AG10803 (cell line): ENCODE measurements around the gene AP3S2.

ENCODE experiments used
- DNase-seq: peaks from one replicate; pipeline ENCODE4 v3.0.0; 2010; ENCODE audit warnings: low read depth
- H3K4me3 ChIP-seq: 2 replicates; pipeline ENCODE4 v1.5.1; 2011; ENCODE audit warnings: mild to moderate bottlenecking, low read length, control low read depth
- TF ChIP-seq, protein P1 (sequence below): conservative IDR thresholded peaks from 2 replicates; pipeline ENCODE4 v1.5.1; 2011; ENCODE audit warnings: mild to moderate bottlenecking, low read length, control low read depth, inconsistent platforms

AP3S2 gene

DNA sequence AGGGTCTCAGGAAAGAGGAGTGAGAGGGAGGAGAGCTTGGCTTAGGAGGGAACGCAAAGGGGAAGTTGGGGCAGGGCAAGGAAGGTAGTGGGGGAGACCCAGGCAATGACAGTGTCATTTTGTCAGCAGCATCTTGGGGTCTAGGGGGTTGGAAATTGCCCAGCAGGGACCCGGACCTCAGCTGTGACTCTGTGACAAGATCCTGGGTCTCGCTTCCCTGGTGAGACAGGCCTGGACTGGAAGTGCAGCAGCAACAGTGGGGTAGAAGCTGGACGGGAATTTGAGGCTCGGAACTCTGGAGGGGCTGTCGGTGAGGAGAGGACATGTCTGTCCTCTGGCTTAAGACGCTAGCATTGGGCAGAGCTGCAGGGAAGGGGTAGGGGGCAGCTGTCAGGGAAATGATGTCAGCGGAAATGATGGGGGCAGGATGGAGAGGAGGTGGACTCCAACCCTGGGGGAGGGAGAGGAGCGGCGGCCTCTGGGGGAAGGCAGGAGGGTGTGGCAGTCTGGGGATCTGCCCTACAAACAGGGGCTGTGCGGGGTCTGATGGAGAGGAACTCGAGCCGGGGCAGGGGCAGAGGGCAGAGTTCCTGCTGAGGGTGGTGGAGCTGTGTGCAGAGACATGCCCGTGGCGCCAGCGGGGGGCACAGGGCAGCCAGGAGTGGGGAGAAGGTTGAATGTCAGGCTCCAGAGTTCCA is 91.4 kb downstream of the AP3S2 start:
- H3K4me3 ChIP-seq, result no peak overlapping the region
- TF ChIP-seq, protein P1, sequence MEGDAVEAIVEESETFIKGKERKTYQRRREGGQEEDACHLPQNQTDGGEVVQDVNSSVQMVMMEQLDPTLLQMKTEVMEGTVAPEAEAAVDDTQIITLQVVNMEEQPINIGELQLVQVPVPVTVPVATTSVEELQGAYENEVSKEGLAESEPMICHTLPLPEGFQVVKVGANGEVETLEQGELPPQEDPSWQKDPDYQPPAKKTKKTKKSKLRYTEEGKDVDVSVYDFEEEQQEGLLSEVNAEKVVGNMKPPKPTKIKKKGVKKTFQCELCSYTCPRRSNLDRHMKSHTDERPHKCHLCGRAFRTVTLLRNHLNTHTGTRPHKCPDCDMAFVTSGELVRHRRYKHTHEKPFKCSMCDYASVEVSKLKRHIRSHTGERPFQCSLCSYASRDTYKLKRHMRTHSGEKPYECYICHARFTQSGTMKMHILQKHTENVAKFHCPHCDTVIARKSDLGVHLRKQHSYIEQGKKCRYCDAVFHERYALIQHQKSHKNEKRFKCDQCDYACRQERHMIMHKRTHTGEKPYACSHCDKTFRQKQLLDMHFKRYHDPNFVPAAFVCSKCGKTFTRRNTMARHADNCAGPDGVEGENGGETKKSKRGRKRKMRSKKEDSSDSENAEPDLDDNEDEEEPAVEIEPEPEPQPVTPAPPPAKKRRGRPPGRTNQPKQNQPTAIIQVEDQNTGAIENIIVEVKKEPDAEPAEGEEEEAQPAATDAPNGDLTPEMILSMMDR, result no peak
- no peak for DNase-seq

DNA sequence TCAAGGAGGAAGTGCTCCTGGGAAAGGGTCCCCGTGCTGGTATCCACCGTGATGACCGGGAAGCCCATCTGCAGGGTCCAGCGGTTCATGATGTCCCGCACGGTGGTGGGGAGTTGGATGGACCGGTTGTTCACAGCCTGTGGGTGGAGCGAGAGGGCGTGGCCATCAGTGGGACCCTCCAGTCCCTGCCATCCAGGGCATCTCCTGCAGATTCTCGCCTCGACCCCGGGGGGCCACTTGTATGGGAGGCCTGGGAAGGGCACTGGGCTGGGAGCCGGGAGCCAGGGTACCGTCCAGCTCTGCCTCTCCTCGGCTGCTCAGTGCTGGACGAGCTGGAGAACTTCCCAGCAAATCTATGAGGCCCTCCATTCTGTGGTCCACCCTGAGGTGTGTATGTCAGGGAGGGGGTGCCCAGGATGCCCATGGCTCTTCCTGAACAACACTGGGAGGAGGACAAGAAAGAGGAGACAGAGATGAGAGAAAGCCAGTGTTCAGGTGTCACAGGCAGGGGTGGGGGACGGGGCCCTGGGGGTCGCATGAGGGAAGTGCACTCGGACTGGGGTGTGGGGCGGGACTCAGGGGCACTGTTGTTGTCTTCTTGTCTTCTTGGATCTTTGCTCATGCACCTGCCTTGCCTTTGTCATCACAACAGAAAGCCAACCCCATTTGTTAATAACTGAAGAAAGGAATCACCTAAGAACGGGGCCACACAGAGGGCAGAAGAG is 92.2 kb downstream of the AP3S2 start:
- DNase-seq, result no peak
- TF ChIP-seq, protein P1, result no peak
- no peak overlapping the region for H3K4me3 ChIP-seq

DNA sequence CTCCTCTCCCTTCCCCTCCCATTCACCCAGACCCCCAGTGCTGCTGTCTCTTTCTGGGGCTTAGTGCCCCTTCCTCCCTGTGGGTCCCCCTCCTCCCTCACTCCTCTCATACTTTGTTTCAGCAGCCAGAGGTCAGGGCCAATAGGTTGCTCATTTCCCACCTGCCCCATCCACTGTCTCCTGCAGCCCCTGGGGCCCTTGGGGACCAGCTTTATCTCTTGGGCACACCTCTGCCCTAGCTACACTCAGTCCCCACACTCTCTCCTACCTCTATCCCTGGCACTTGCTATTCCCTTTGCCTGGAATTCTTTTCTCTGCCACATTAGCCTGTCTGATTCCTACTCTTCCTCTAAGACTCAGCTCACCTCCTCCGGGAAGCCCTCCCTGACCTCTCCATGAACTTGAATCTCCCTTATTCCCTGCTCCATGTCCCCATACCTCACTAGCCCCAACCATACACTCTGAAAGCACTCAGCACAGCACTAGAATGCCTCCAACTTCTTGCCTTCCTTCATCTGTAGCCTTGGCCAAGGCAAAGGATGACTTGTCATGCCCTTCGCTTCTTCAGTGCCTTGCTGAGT is 93.8 kb downstream of the AP3S2 start:
- TF ChIP-seq, protein P1, result no peak
- no peak overlapping the region for H3K4me3 ChIP-seq
- no peak for DNase-seq

DNA sequence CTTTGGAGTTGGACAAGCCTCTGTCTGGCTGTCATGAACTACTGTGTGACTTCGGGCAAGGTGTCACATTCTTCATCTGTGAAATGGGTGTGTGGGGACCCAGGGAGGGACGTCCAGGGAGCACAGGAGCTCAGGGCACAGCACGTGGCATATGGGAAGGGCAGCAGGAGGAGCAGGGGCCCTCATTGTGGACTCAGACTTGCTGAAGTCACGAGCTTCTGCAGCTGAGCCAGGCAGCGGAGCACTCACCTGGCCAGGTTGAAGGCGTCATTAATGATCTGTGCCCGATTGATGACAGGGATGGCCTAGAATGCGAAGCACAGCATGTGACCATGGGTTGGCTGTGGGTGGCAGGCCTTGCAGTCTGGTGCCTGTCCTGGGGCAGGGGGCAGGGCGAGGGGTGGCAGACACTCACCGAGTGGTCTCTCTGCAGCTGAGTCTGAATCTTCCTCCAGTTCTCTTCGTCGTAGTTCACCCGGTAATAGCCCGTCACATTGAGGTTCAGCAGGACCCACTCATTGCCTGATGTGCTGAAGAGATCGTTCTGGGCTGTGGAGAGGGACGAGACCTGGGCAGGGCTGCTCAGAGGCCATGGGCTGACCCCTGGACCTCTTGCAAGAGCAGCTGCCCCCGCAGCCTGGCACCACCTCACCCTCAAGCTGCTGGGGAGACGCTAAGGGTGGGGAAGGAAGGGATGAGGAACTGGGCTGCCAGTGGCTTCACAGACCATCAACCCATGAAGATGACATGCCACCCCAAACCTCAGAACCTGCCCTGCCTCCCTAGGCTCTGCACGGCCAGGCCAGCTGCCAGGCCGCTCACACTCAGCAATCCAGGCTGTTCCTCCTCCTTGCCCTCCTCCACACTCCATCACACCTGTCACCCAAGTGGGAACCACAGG is 94.5 kb downstream of the AP3S2 start:
- no peak for DNase-seq
- no peak overlapping the region for H3K4me3 ChIP-seq
- TF ChIP-seq, protein P1, result no peak

DNA sequence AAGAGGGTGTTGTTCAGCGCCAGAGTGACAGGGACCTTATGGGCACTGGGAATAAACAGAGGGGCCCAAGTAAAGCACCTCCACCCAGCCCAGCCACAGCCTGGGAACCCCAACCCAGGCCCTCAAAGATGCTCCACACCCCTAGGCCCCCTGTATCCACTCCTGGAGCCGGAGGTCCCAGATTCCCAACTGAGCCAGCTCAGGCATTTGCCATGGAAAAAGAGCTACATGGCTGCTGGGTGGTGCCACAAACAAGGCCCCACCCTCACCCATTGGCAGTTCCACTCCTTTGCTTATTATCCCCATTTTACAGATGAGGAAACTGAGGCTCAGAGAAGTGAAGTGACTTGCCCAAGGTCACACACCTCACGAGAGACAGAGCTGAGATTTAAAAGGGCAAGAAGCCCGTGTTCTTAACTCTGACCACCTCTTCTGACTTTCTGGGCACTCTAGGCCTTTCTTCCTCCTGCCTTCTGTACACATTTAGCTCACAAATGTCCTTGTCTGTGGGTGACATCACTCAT is 96.1 kb downstream of the AP3S2 start:
- no peak for DNase-seq
- TF ChIP-seq, protein P1, result no peak
- H3K4me3 ChIP-seq, result no peak overlapping the region

DNA sequence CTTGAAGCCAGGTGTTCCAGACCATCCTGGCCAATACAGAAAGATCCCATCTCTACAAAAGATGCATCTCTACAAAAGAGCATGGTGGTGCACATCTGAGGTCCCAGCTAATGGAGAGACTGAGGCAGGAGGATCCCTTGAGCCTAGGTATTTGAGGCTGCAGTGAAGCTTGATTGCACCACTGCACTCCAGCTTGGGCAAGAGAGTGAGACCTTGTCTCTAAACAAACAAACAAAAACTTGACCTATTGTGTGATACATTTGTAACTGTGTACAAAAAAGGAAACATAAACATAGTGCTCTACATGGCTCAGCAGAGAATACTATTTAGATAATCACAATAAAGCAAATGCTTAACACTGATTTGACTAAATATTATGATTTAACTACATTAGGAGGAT is 97.8 kb downstream of the AP3S2 start:
- no peak for DNase-seq
- TF ChIP-seq, protein P1, result no peak
- no peak overlapping the region for H3K4me3 ChIP-seq
